ENCODE data around the gene CAMTA1. TPM values are rescaled to one million over a fixed set of nuclear protein-coding genes. Genes with fewer than 3 reads are reported as not detected.

CAMTA1 gene
- polyA plus RNA-seq, 2 donors: 61.1 to 75.0 TPM

DNA sequence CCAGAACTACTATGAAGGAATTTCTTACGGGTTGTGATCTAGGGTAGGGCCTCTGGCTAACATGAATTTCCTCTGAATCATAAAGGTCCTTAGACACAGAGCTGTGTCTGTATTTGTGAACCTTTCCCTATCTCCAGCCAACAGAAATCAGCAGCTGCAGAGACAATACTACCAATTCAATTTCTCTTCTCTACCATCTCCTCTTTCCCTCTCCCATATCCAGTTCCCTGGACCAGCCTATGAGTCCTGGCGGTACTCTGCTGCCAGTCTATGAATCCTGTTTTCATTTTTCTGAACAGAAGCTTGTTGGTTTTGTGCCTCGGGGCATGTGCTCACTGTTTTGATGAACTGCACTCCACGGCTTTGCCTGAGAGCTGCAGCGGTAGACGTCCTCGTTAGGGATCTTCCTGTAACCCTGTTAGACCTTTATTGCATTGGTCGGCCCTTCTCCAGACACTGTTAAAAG, 527.9 kb downstream of the CAMTA1 start:
- H3K4me3 ChIP-seq (ENCODE audit: low read depth in 1 of 2, low read length in 2 of 2): no peak overlapping the region
- 46 to 62% methylated on average over 8 of the region's 8 CpGs for WGBS, 2 donors
- no peaks in the 10 kb centered on the region for H3K4me1 ChIP-seq (ENCODE audit: control insufficient read depth in 2 of 2, insufficient read depth in 2 of 2, low read length in 1 of 2)
- no peak overlapping the region for H3K27ac ChIP-seq (ENCODE audit: low read depth in 2 of 2, low read length in 1 of 2)
- H3K36me3 ChIP-seq (ENCODE audit: control insufficient read depth in 2 of 2, insufficient read depth in 2 of 2, low read length in 1 of 2): no peaks in the 10 kb centered on the region
- H3K9me3 ChIP-seq (ENCODE audit: control insufficient read depth in 2 of 2, insufficient read depth in 1 of 2, low read depth in 1 of 2, low read length in 1 of 2): no peaks in the 10 kb centered on the region
- H3K27me3 ChIP-seq (ENCODE audit: control insufficient read depth in 1 of 2, insufficient read depth in 2 of 2, low read length in 2 of 2): no peaks in the 10 kb centered on the region

DNA sequence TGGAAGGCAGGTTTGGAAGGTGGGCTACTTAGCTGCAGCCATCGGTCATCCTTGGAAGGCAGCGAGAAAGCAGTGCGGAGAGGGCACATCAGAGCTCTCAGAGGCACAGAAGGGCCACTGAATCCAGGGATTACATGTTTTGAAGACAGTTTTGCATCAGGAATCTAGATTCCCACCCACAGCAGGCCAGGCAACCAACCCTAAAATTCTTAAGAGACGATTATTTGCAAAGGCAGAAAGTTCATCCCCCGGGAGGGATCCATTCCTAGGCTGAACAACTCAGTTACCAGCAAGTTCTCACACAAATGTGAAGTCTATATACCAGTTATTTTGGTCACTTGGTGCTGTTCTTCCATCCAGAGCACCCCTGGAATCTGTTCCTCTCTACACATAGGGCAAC, 528.6 kb downstream of the CAMTA1 start:
- Histone ChIP-seq H3K4me1 (ENCODE audit: control insufficient read depth in 2 of 2, insufficient read depth in 2 of 2, low read length in 1 of 2) (no peaks in the 10 kb centered on the region), H3K4me3 (ENCODE audit: low read depth in 1 of 2, low read length in 2 of 2) (no peak overlapping the region), H3K27ac (ENCODE audit: low read depth in 2 of 2, low read length in 1 of 2) (no peak overlapping the region), H3K27me3 (ENCODE audit: control insufficient read depth in 1 of 2, insufficient read depth in 2 of 2, low read length in 2 of 2) (no peaks in the 10 kb centered on the region), H3K36me3 (ENCODE audit: control insufficient read depth in 2 of 2, insufficient read depth in 2 of 2, low read length in 1 of 2) (no peaks in the 10 kb centered on the region), H3K9me3 (ENCODE audit: control insufficient read depth in 2 of 2, insufficient read depth in 1 of 2, low read depth in 1 of 2, low read length in 1 of 2) (no peaks in the 10 kb centered on the region)
- WGBS, 2 donors: 89 to 90% methylated on average over 5 of the region's 5 CpGs

DNA sequence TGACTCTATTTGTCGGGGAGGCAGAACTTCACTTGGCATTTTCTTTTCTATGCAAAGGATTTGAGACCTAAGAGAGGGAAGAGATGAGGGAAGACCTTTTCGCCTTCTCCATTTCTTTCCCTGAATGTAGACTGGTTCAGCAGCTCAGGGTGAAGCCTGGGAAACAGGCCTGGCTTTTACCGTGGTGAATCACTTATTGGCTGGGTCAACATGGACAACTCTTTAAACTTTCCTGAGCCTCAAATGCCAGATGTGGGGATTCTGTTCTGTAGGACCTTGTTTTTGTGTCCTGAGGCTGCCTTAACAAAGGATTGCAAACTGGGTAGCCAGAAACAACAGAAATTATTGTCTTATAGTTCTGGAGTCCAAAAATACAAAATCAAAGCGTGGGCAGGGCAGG, 530.1 kb downstream of the CAMTA1 start:
- Histone ChIP-seq H3K4me1 (ENCODE audit: control insufficient read depth in 2 of 2, insufficient read depth in 2 of 2, low read length in 1 of 2) (no peaks in the 10 kb centered on the region), H3K9me3 (ENCODE audit: control insufficient read depth in 2 of 2, insufficient read depth in 1 of 2, low read depth in 1 of 2, low read length in 1 of 2) (no peaks in the 10 kb centered on the region), H3K4me3 (ENCODE audit: low read depth in 1 of 2, low read length in 2 of 2) (no peak overlapping the region), H3K36me3 (ENCODE audit: control insufficient read depth in 2 of 2, insufficient read depth in 2 of 2, low read length in 1 of 2) (no peaks in the 10 kb centered on the region), H3K27me3 (ENCODE audit: control insufficient read depth in 1 of 2, insufficient read depth in 2 of 2, low read length in 2 of 2) (no peaks in the 10 kb centered on the region), H3K27ac (ENCODE audit: low read depth in 2 of 2, low read length in 1 of 2) (no peak overlapping the region)
- 78 to 83% methylated on average over 4 of the region's 4 CpGs for WGBS, 2 donors

DNA sequence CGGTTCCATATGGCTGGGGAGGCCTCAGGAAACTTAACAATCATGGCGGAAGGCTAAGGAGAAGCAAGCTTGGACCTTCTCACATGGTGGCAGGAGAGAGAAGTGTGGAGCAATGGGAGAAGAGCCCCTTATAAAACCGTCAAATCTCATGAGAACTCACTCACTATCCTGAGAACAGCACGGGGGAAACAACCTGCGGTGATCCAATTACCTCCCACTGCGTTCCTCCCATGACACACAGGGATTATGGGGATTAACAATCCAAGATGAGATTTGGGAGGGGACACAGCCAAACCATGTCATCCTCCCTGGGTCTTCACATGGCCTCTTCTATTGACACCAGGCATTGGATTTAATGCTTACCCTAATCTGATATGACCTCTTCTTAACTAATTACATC, 530.7 kb downstream of the CAMTA1 start:
- Histone ChIP-seq H3K27ac (ENCODE audit: low read depth in 2 of 2, low read length in 1 of 2) (no peak overlapping the region), H3K36me3 (ENCODE audit: control insufficient read depth in 2 of 2, insufficient read depth in 2 of 2, low read length in 1 of 2) (no peaks in the 10 kb centered on the region), H3K4me3 (ENCODE audit: low read depth in 1 of 2, low read length in 2 of 2) (no peak overlapping the region), H3K27me3 (ENCODE audit: control insufficient read depth in 1 of 2, insufficient read depth in 2 of 2, low read length in 2 of 2) (no peaks in the 10 kb centered on the region), H3K4me1 (ENCODE audit: control insufficient read depth in 2 of 2, insufficient read depth in 2 of 2, low read length in 1 of 2) (no peaks in the 10 kb centered on the region), H3K9me3 (ENCODE audit: control insufficient read depth in 2 of 2, insufficient read depth in 1 of 2, low read depth in 1 of 2, low read length in 1 of 2) (no peaks in the 10 kb centered on the region)
- WGBS, 2 donors: 91% methylated on average over 6 of the region's 6 CpGs

DNA sequence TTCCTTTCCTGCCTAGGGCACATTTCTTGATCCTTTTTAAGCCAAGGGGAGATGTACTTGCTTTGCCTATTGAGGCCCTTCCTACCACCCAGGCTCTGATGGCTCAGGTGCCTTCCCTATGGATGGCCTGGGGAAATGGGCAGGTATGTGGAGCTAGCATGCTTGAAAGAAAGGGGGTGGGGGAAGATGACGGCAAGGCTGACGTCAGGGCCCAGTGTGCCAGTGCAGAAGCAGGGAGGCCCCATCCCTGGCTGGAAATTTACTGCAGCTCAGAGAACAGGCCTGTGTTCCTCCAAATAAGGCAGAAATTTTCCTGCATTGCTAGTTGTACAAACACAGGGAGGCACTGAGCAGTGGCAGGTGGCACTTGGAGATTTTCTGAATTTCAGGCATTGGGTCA, 532.6 kb downstream of the CAMTA1 start:
- 54 to 69% methylated on average over 2 of the region's 2 CpGs for WGBS, 2 donors
- no peak overlapping the region for H3K27ac ChIP-seq (ENCODE audit: low read depth in 2 of 2, low read length in 1 of 2)
- no peaks in the 10 kb centered on the region for H3K4me1 ChIP-seq (ENCODE audit: control insufficient read depth in 2 of 2, insufficient read depth in 2 of 2, low read length in 1 of 2)
- no peaks in the 10 kb centered on the region for H3K9me3 ChIP-seq (ENCODE audit: control insufficient read depth in 2 of 2, insufficient read depth in 1 of 2, low read depth in 1 of 2, low read length in 1 of 2)
- H3K36me3 ChIP-seq (ENCODE audit: control insufficient read depth in 2 of 2, insufficient read depth in 2 of 2, low read length in 1 of 2): no peaks in the 10 kb centered on the region
- no peaks in the 10 kb centered on the region for H3K27me3 ChIP-seq (ENCODE audit: control insufficient read depth in 1 of 2, insufficient read depth in 2 of 2, low read length in 2 of 2)
- no peak overlapping the region for H3K4me3 ChIP-seq (ENCODE audit: low read depth in 1 of 2, low read length in 2 of 2)

DNA sequence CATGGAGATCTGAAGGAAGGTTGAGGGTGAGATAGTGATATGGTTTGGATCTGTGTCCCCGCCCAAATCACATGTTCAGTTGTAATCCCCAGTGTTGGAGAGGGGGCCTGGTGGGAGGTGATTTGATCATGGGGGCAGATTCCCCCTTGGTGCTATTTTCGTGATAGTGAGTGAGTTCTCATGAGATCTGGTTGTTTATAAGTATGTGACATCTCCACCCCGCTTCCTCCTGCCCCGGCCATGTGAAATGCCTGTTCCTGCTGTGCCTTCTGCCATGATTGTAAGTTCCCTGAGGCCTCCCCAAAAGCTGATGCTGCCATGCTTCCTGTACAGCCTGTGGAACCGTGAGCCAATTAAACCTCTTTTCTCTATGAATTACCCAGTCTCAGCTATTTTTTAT, 533.9 kb downstream of the CAMTA1 start:
- H3K27me3 ChIP-seq (ENCODE audit: control insufficient read depth in 1 of 2, insufficient read depth in 2 of 2, low read length in 2 of 2): no peaks in the 10 kb centered on the region
- no peak overlapping the region for H3K4me3 ChIP-seq (ENCODE audit: low read depth in 1 of 2, low read length in 2 of 2)
- no peak overlapping the region for H3K27ac ChIP-seq (ENCODE audit: low read depth in 2 of 2, low read length in 1 of 2)
- no peaks in the 10 kb centered on the region for H3K9me3 ChIP-seq (ENCODE audit: control insufficient read depth in 2 of 2, insufficient read depth in 1 of 2, low read depth in 1 of 2, low read length in 1 of 2)
- H3K36me3 ChIP-seq (ENCODE audit: control insufficient read depth in 2 of 2, insufficient read depth in 2 of 2, low read length in 1 of 2): no peaks in the 10 kb centered on the region
- WGBS, 2 donors: 91% methylated on average over 5 of the region's 5 CpGs
- no peaks in the 10 kb centered on the region for H3K4me1 ChIP-seq (ENCODE audit: control insufficient read depth in 2 of 2, insufficient read depth in 2 of 2, low read length in 1 of 2)

DNA sequence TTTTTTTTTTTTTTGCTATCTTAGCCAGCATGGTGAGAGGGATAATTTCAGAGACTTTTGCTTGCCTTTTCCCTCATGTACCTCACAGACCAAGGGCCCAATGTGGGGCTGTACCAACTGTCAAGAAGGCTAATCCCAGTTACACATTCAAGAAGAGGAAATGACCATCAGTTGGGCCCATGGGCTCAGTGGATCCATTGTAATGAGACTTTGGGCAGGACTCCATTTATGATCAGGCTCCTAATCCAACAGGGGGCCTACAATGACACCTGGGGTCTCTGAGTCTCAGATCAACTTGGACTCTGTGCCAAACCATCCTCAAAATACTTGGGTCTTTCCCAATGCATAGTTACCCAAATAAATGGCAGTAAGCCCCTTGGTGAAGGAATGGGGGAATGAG, 535.4 kb downstream of the CAMTA1 start:
- H3K9me3 ChIP-seq (ENCODE audit: control insufficient read depth in 2 of 2, insufficient read depth in 1 of 2, low read depth in 1 of 2, low read length in 1 of 2): no peaks in the 10 kb centered on the region
- no peak overlapping the region for H3K4me3 ChIP-seq (ENCODE audit: low read depth in 1 of 2, low read length in 2 of 2)
- H3K4me1 ChIP-seq (ENCODE audit: control insufficient read depth in 2 of 2, insufficient read depth in 2 of 2, low read length in 1 of 2): no peaks in the 10 kb centered on the region
- H3K27ac ChIP-seq (ENCODE audit: low read depth in 2 of 2, low read length in 1 of 2): no peak overlapping the region
- H3K27me3 ChIP-seq (ENCODE audit: control insufficient read depth in 1 of 2, insufficient read depth in 2 of 2, low read length in 2 of 2): no peaks in the 10 kb centered on the region
- no peaks in the 10 kb centered on the region for H3K36me3 ChIP-seq (ENCODE audit: control insufficient read depth in 2 of 2, insufficient read depth in 2 of 2, low read length in 1 of 2)

DNA sequence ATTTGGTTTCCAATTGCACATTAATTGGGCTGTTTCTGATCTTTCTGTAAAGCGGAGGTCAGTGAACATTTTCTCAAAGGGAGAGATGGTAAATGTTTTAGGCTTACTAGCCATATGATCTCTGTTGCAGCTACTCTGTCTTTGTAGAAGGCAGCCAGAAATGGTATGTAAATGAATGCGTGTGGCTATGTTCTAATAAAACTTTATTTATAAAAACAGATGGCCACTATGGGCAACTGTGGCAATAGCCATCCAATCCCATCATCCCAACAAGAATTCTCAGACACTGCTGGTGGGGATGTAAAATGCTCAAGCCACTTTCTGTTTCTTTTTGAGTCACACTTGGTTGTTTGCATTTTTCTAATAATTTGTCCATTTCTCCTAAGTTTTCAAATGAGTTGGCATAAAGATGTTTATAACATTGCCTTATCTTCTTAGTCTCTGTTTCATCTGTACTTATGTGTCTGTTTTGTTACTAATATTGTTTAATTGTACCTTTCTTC, 537.1 kb downstream of the CAMTA1 start:
- Histone ChIP-seq H3K9me3 (ENCODE audit: control insufficient read depth in 2 of 2, insufficient read depth in 1 of 2, low read depth in 1 of 2, low read length in 1 of 2) (no peaks in the 10 kb centered on the region), H3K27me3 (ENCODE audit: control insufficient read depth in 1 of 2, insufficient read depth in 2 of 2, low read length in 2 of 2) (no peaks in the 10 kb centered on the region), H3K4me1 (ENCODE audit: control insufficient read depth in 2 of 2, insufficient read depth in 2 of 2, low read length in 1 of 2) (no peaks in the 10 kb centered on the region), H3K4me3 (ENCODE audit: low read depth in 1 of 2, low read length in 2 of 2) (no peak overlapping the region), H3K27ac (ENCODE audit: low read depth in 2 of 2, low read length in 1 of 2) (no peak overlapping the region), H3K36me3 (ENCODE audit: control insufficient read depth in 2 of 2, insufficient read depth in 2 of 2, low read length in 1 of 2) (no peaks in the 10 kb centered on the region)
- 95 to 98% methylated on average over 2 of the region's 2 CpGs for WGBS, 2 donors

DNA sequence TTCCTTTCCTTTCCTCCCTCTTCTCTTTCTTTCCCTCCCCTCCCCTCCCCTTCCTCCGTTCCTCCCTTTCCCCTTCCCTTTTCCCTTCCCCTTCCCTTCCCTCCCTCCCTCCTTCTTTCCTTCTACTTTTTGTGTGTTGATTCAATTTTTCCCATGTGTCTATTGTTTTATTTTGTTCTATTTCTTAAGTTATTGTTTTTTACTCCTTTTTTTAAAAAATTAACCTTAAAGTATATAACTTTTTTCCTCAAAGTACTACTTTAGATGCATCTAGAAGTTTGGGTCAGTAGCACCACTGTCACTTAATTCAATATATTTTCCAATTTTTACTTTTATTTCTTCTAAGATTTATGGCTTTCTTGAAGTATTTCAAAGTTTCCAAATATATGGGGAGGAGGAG, 537.7 kb downstream of the CAMTA1 start:
- no peaks in the 10 kb centered on the region for H3K4me1 ChIP-seq (ENCODE audit: control insufficient read depth in 2 of 2, insufficient read depth in 2 of 2, low read length in 1 of 2)
- H3K4me3 ChIP-seq (ENCODE audit: low read depth in 1 of 2, low read length in 2 of 2): no peak overlapping the region
- 65 to 74% methylated on average over 1 of the region's 1 CpG for WGBS, 2 donors
- no peaks in the 10 kb centered on the region for H3K36me3 ChIP-seq (ENCODE audit: control insufficient read depth in 2 of 2, insufficient read depth in 2 of 2, low read length in 1 of 2)
- no peak overlapping the region for H3K27ac ChIP-seq (ENCODE audit: low read depth in 2 of 2, low read length in 1 of 2)
- no peaks in the 10 kb centered on the region for H3K27me3 ChIP-seq (ENCODE audit: control insufficient read depth in 1 of 2, insufficient read depth in 2 of 2, low read length in 2 of 2)
- no peaks in the 10 kb centered on the region for H3K9me3 ChIP-seq (ENCODE audit: control insufficient read depth in 2 of 2, insufficient read depth in 1 of 2, low read depth in 1 of 2, low read length in 1 of 2)

DNA sequence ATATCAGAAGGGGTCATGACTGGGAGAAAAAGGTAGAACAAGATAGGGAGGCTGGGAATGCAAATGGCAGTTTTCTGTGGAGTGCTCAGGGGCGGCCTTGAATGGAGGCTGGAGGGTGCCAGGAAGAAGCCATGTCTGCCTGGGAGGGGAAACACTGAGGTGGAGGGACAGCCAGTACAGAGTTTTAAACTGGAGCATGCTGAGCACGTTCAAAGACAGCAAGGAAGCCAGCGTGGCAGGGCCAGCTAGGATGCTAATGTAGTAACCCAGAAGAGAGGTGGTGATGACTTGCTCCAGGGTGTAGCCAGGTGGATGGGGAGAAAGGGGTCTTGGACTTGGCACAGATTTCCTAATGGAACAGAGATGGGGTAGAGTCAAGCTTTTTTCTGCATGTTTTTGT, 540.0 kb downstream of the CAMTA1 start:
- WGBS, 2 donors: 83 to 85% methylated on average over 3 of the region's 3 CpGs
- no peaks in the 10 kb centered on the region for H3K4me1 ChIP-seq (ENCODE audit: control insufficient read depth in 2 of 2, insufficient read depth in 2 of 2, low read length in 1 of 2)
- no peak overlapping the region for H3K4me3 ChIP-seq (ENCODE audit: low read depth in 1 of 2, low read length in 2 of 2)

More for the DNA sequence above, 540.0 kb downstream of the CAMTA1 start:
- no peaks in the 10 kb centered on the region for H3K9me3 ChIP-seq (ENCODE audit: control insufficient read depth in 2 of 2, insufficient read depth in 1 of 2, low read depth in 1 of 2, low read length in 1 of 2)
- no peak overlapping the region for H3K27ac ChIP-seq (ENCODE audit: low read depth in 2 of 2, low read length in 1 of 2)
- H3K27me3 ChIP-seq (ENCODE audit: control insufficient read depth in 1 of 2, insufficient read depth in 2 of 2, low read length in 2 of 2): no peaks in the 10 kb centered on the region
- no peaks in the 10 kb centered on the region for H3K36me3 ChIP-seq (ENCODE audit: control insufficient read depth in 2 of 2, insufficient read depth in 2 of 2, low read length in 1 of 2)
